Endothelial cell of umbilical vein (primary cell): Measurements from ENCODE around the gene TLX1. TPM values are rescaled to one million over a fixed set of nuclear protein-coding genes. Genes with fewer than 3 reads are reported as not detected.

Experiments used
- BruUV-seq: library from RNA; stranded (reverse); fragments of 400-500 nt; replicated peaks from 2 replicates; lab custom pipeline; 2021; lab: Mats Ljungman, UMichigan
- CTCF ChIA-PET: fragments of 300-600, 350-600 bp; sonication (Branson Sonifier 250); formaldehyde crosslinking; loops from one replicate; lab custom pipeline; 2021; ENCODE audit warnings: antibody characterized with exemption, inconsistent platforms; lab: Charles Lee
- POLR2A ChIA-PET: fragments of 300-600, 350-600 bp; sonication (Branson Sonifier 250); formaldehyde crosslinking; loops from one replicate; lab custom pipeline; 2021; ENCODE audit warnings: antibody characterized with exemption, inconsistent platforms; lab: Charles Lee
- DNase-seq: peaks from one replicate; pipeline ENCODE4 v3.0.0-alpha.2; 2011; ENCODE audit warnings: low read depth, low spot score
- FAIRE-seq: peaks from 2 replicates; lab custom pipeline; 2011; peaks lifted over from hg19 to GRCh38; lab: Jason Lieb, UNC
- H2AFZ ChIP-seq: 2 replicates; pipeline ENCODE4 v1.6.0; 2012; ENCODE audit warnings: low read depth, low read length, control low read depth, inconsistent platforms
- H3K27ac ChIP-seq: 2 replicates; pipeline ENCODE4 v1.5.1; 2011; ENCODE audit warnings: low read depth, mild to moderate bottlenecking, control low read depth, low read length, moderate library complexity; ENCODE audit not compliant: insufficient read depth
- H3K27me3 ChIP-seq, 2 experiments: 2 replicates each; pipeline versions ENCODE4 v1.6.0 to v1.6.1; 2011; ENCODE audit warnings: low read length in 2 of 2, mixed read lengths in 1 of 2; ENCODE audit not compliant: control insufficient read depth in 2 of 2, insufficient read depth in 2 of 2
- H3K36me3 ChIP-seq, 2 experiments: 2 replicates in 1 of 2; 3 replicates in 1 of 2; pipeline ENCODE4 v1.5.1; 2011; ENCODE audit warnings: low read length in 2 of 2, mild to moderate bottlenecking in 1 of 2, moderate library complexity in 1 of 2; ENCODE audit not compliant: control insufficient read depth in 2 of 2, insufficient read depth in 2 of 2; ENCODE audit errors: extremely low read depth in 1 of 2
- H3K4me1 ChIP-seq: 3 replicates; pipeline ENCODE4 v1.5.1; 2011; ENCODE audit warnings: mild to moderate bottlenecking, low read length; ENCODE audit not compliant: control insufficient read depth, insufficient read depth; ENCODE audit errors: extremely low read depth
- H3K4me2 ChIP-seq: 2 replicates; pipeline ENCODE4 v1.6.1; 2011; ENCODE audit warnings: low read length, control low read depth, mixed read lengths; ENCODE audit not compliant: insufficient read depth
- H3K4me3 ChIP-seq, 3 experiments: fragments of 200-600 bp in 1 of 3; sonication (generic), shearing (Covaris generic) in 1 of 3; replicated peaks in 1 of 3; 2 replicates each; pipeline ENCODE4 v1.5.1; 2011 to 2016; ENCODE audit warnings: control low read depth in 3 of 3, low read length in 3 of 3, mild to moderate bottlenecking in 2 of 3, inconsistent platforms in 1 of 3, low read depth in 1 of 3, moderate library complexity in 1 of 3; ENCODE audit not compliant: insufficient read depth in 1 of 3
- H3K79me2 ChIP-seq: 2 replicates; pipeline ENCODE4 v1.6.0; 2012; ENCODE audit warnings: low read length, inconsistent platforms; ENCODE audit not compliant: control insufficient read depth, insufficient read depth
- H3K9ac ChIP-seq: replicated peaks from 2 replicates; pipeline ENCODE3; 2011; ENCODE audit warnings: low read length, control low read depth; ENCODE audit not compliant: insufficient read depth; ENCODE audit errors: extremely low read depth
- H3K9me1 ChIP-seq: replicated peaks from 3 replicates; pipeline ENCODE4 v1.6.0; 2011; ENCODE audit warnings: mild to moderate bottlenecking, low read length; ENCODE audit not compliant: control insufficient read depth, insufficient read depth; ENCODE audit errors: extremely low read depth
- H3K9me3 ChIP-seq: replicated peaks from 2 replicates; pipeline ENCODE4 v1.5.1; 2012; ENCODE audit warnings: low read length, inconsistent platforms; ENCODE audit not compliant: control insufficient read depth, insufficient read depth
- H4K20me1 ChIP-seq: replicated peaks from 2 replicates; pipeline ENCODE3; 2011; ENCODE audit warnings: mild to moderate bottlenecking, low read length; ENCODE audit not compliant: control insufficient read depth, insufficient read depth; ENCODE audit errors: extremely low read depth
- EZH2 ChIP-seq: IDR thresholded peaks from 2 replicates; pipeline ENCODE4 v1.6.1; 2012; ENCODE audit warnings: borderline replicate concordance, low read depth, mild to moderate bottlenecking, moderate library complexity, low read length, inconsistent platforms; ENCODE audit not compliant: severe bottlenecking
- FOS ChIP-seq: IDR thresholded peaks from 2 replicates; pipeline ENCODE4 v1.6.1; 2011; ENCODE audit warnings: mild to moderate bottlenecking, low read length, moderate library complexity, borderline replicate concordance; ENCODE audit not compliant: insufficient read depth
- GATA2 ChIP-seq: IDR thresholded peaks from 2 replicates; pipeline ENCODE4 v1.7.0; 2011; ENCODE audit warnings: low read depth, mild to moderate bottlenecking, moderate library complexity, mixed read lengths, low read length; ENCODE audit not compliant: insufficient read length, insufficient read depth
- JUN ChIP-seq: IDR thresholded peaks from 2 replicates; pipeline ENCODE4 v1.6.1; 2011; ENCODE audit warnings: borderline replicate concordance, low read depth; ENCODE audit not compliant: insufficient read length, insufficient read depth
- MYC ChIP-seq: IDR thresholded peaks from one replicate; pipeline ENCODE4 v1.6.1; 2011; ENCODE audit warnings: mild to moderate bottlenecking, low read depth, low read length
- POLR2A ChIP-seq: IDR thresholded peaks from 2 replicates; pipeline ENCODE4 v1.6.1; 2012; ENCODE audit warnings: low read depth, mild to moderate bottlenecking, control low read depth, low read length
- POLR2AphosphoS5 ChIP-seq: IDR thresholded peaks from 2 replicates; pipeline ENCODE4 v1.6.1; 2012; ENCODE audit warnings: low read depth, mild to moderate bottlenecking, control low read depth, low read length, moderate library complexity; ENCODE audit not compliant: insufficient read depth
- dilution Hi-C: fragments of 300-500 bp; cut with MboI; formaldehyde crosslinking; loops from one replicate; pipeline ENCODE4 v1.15.0; 2019; ENCODE audit warnings: low sequenced_read_pairs; ENCODE audit not compliant: extremely low pct_ligation_motif_present
- intact Hi-C: fragments of 100-400 bp; cut with micrococcal nuclease; formaldehyde crosslinking; loops from one replicate; pipeline ENCODE4 v1.10.0; 2022
- polyA plus RNA-seq, 4 experiments: library from polyadenylated mRNA; depleted of rRNA in 3 of 4; stranded (reverse) in 3 of 4; unstranded in 1 of 4; fragments of >200 nt; gene quantifications; 2 replicates each; pipeline versions ENCODE4 v1.2.1 to v1.2.3, GENCODE V29; 2011 to 2012; ENCODE audit warnings: missing spikeins in 1 of 4
- total RNA-seq: library from RNA; stranded (reverse); gene quantifications from 2 replicates; pipeline ENCODE4 v1.2.3, GENCODE V29; 2021
- TF ChIP-seq, protein P1 (sequence below): IDR thresholded peaks from 2 replicates; pipeline ENCODE4 v1.6.1; 2011; ENCODE audit not compliant: insufficient read depth, insufficient read length
- TF ChIP-seq, protein P2 (sequence below), 2 donors: IDR thresholded peaks; 1 replicate in 1 of 2; 2 replicates in 1 of 2; pipeline ENCODE4 v1.5.1; 2011; ENCODE audit warnings: low read length in 2 of 2, mild to moderate bottlenecking in 2 of 2, moderate library complexity in 2 of 2, control low read depth in 1 of 2, inconsistent platforms in 1 of 2, low read depth in 1 of 2; ENCODE audit not compliant: insufficient read depth in 1 of 2; ENCODE audit errors: extremely low read depth in 1 of 2

TLX1 gene
- total and polyA plus RNA-seq, 2 donors (not counting 3 experiments of a cell fraction or from before 2014, with no cell fraction given) = not detected

DNA sequence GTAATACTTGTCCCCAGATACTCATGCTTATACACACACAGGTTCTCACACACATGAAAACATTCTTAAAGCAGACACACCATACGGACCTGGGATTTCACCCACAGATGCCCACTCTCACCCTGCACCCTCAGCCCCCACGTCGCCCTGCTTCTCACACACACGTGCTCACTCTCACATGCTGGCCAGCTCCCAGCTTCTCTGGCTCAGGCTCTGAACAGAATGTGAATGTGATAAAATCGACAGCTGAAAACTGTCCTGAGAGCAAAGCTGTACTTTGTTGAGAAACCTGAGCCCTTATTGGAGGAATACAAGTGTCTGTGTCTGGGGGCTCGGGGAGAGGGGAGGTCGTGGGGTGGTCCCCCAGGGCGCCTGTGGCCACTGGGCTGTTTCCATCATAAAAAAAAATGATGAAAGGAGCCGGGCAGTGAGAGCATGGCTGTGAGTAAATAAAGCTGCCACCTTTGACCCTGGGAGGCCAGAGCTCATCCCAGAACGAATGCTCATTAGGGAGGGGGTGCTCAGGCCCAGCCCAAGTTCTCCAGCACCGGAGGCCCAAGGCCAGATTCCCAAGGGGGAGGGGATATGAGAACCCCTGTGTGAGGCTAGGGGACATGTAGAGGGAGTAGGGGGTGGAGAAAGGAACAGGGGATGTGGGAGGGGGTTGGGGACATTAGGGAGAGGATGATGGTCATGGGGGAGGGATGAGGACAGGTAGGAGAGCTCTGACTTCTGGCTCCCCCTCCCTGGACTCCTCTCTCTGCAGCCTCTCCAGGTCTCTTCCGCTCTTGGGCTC is 18.1 kb upstream of the TLX1 start:
- Histone ChIP-seq H3K9me1 (no peaks in the 10 kb centered on the region), H3K4me1 (no peaks in the 10 kb centered on the region), H3K79me2 (no peaks in the 10 kb centered on the region), H3K4me3 (no peak overlapping the region), H3K36me3 (no peaks in the 10 kb centered on the region), H3K9ac (no peak overlapping the region), H2AFZ (no peak overlapping the region), H3K27me3 (peaks cover 10 to 22% of the 10 kb centered on the region in 2 experiments), H3K9me3 (no peaks in the 10 kb centered on the region), H4K20me1 (no peaks in the 10 kb centered on the region), H3K4me2 (no peak overlapping the region), H3K27ac (no peak overlapping the region)
- ChIA-PET POLR2A (no interaction called here), CTCF (interaction anchor here (0.9 to 1.1 kb wide), 2 partner anchors 14 to 29 kb away, joined by 4 read pairs; no protein-coding TSS in a partner anchor)
- TF ChIP-seq POLR2A = no peak
- TF ChIP-seq JUN = no peak
- TF ChIP-seq EZH2 = no peak
- TF ChIP-seq, protein P1, sequence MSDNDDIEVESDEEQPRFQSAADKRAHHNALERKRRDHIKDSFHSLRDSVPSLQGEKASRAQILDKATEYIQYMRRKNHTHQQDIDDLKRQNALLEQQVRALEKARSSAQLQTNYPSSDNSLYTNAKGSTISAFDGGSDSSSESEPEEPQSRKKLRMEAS = no peak
- no peak for TF ChIP-seq FOS
- TF ChIP-seq MYC = no peak
- TF ChIP-seq, protein P2, sequence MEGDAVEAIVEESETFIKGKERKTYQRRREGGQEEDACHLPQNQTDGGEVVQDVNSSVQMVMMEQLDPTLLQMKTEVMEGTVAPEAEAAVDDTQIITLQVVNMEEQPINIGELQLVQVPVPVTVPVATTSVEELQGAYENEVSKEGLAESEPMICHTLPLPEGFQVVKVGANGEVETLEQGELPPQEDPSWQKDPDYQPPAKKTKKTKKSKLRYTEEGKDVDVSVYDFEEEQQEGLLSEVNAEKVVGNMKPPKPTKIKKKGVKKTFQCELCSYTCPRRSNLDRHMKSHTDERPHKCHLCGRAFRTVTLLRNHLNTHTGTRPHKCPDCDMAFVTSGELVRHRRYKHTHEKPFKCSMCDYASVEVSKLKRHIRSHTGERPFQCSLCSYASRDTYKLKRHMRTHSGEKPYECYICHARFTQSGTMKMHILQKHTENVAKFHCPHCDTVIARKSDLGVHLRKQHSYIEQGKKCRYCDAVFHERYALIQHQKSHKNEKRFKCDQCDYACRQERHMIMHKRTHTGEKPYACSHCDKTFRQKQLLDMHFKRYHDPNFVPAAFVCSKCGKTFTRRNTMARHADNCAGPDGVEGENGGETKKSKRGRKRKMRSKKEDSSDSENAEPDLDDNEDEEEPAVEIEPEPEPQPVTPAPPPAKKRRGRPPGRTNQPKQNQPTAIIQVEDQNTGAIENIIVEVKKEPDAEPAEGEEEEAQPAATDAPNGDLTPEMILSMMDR (IDR thresholded peaks at IDR 0.05; ENCODE audit: extremely low read depth in 1 of 2, insufficient read depth in 1 of 2, low read depth in 1 of 2, low read length in 2 of 2) = no peak
- no peak for TF ChIP-seq POLR2AphosphoS5
- no peak for TF ChIP-seq GATA2
- no peak for FAIRE-seq
- no peak for DNase-seq
- dilution Hi-C loops = no loop called here
- intact Hi-C loops = no loop called here
- no TSS peak for BruUV-seq
